ENCODE data around the gene GRIN2A. TPM values are rescaled to one million over a fixed set of nuclear protein-coding genes. Genes with fewer than 3 reads are reported as not detected.

GRIN2A gene
- total RNA-seq, 1 donor from 2014 or later = not detected

DNA sequence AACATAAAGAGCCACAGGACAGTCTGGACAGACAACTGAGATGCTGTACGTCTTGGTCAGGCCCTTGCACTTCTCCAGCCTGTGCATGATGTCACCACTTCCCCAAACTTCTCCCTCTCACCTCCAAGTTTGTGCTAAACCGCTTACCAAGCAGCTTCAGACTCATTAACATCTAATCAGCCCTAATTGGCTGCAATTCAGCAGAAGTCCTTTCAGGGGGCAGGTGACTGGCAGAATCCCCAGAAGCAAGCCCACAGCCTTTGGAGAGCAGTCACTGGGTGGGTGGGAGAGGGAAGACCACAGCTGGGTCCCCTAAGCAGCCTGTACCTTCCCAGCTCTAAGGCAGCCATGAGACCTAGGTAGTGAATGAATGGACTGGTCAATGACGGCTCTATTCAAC, 161.4 kb downstream of the GRIN2A start:
- no peak for DNase-seq (ENCODE audit: low read depth)
- H3K4me3 ChIP-seq (ENCODE audit: low read depth, low read length) = no peak overlapping the region
- no peak for TF ChIP-seq CTCF (conservative IDR thresholded peaks at IDR 0.05; ENCODE audit: low read depth, low read length)

- no peak for TF ChIP-seq CTCF (conservative IDR thresholded peaks at IDR 0.05; ENCODE audit: low read depth, low read length)
- DNase-seq (ENCODE audit: low read depth) = no peak
- no peak overlapping the region for H3K4me3 ChIP-seq (ENCODE audit: low read depth, low read length)
Observed at GRCh38 chr16:10016752-10017151, 165.5 kb downstream of the GRIN2A start.

- no peak for DNase-seq (ENCODE audit: low read depth)
- no peak for TF ChIP-seq CTCF (conservative IDR thresholded peaks at IDR 0.05; ENCODE audit: low read depth, low read length)
- no peak overlapping the region for H3K4me3 ChIP-seq (ENCODE audit: low read depth, low read length)
Observed at GRCh38 chr16:10015397-10015796, 166.8 kb downstream of the GRIN2A start.

GRCh38 chr16:10013774-10014173, 168.5 kb downstream of the GRIN2A start:
- H3K4me3 ChIP-seq (ENCODE audit: low read depth, low read length) = no peak overlapping the region
- no peak for DNase-seq (ENCODE audit: low read depth)
- no peak for TF ChIP-seq CTCF (conservative IDR thresholded peaks at IDR 0.05; ENCODE audit: low read depth, low read length)

DNA sequence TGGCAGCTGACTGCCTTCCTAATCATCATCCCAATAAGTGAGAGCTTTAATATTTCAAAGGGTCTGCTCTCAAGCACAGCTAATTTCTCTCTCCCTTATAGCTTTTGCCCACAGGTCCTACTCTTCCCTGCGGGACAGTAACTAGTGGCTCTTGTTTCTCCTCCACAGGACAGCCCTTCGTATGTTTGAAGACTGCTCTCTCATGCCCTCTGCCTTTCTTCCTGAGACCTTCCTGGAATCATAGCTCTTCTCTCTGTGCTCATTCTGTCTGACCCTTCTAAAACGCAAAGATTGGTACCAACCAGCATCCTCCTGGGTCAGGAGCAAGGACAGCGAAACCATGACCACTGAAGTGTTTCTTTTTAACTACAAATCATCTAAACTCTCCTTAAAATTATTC, 168.9 kb downstream of the GRIN2A start:
- no peak overlapping the region for H3K4me3 ChIP-seq (ENCODE audit: low read depth, low read length)
- peak; percentile 16 for TF ChIP-seq CTCF (conservative IDR thresholded peaks at IDR 0.05; ENCODE audit: low read depth, low read length)
- no peak for DNase-seq (ENCODE audit: low read depth)

- no peak for TF ChIP-seq CTCF (conservative IDR thresholded peaks at IDR 0.05; ENCODE audit: low read depth, low read length)
- H3K4me3 ChIP-seq (ENCODE audit: low read depth, low read length) = no peak overlapping the region
- no peak for DNase-seq (ENCODE audit: low read depth)
Observed at GRCh38 chr16:10009684-10010083, 172.5 kb downstream of the GRIN2A start.

DNA sequence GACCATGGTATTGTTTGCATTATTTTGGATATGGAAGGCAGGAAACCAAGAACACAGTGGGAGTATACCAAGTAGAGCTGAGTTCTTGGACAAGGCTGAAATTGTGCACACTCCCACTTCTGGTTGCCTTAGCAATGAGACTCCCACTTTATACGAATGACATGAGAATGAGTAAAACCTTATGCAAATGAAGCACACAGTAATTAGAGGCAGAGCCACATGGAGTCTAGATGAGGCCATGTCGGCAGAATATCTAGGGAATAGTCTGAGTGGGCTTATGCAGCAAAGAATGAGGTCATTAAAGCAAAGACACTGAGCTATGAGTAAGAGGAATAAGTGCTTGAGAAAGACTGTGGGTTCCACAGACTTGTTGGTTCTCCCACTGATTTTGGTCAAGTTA, 178.7 kb downstream of the GRIN2A start:
- TF ChIP-seq CTCF (conservative IDR thresholded peaks at IDR 0.05; ENCODE audit: low read depth, low read length) = no peak
- no peak overlapping the region for H3K4me3 ChIP-seq (ENCODE audit: low read depth, low read length)
- DNase-seq (ENCODE audit: low read depth) = no peak
